LHCN-M2 (cell line): ENCODE measurements around the gene NFYC. TPM values are rescaled to one million over a fixed set of nuclear protein-coding genes. Genes with fewer than 3 reads are reported as not detected.
A peak's percentile ranks its signal among the peaks of the same experiment; 100 is the strongest.
"Not testable (repeated sequence)": the region's sequence is repeated elsewhere in the genome, so short reads cannot be mapped to it uniquely, and the experiment has no call there.

Source experiments
- DNase-seq: peaks from one replicate; pipeline ENCODE4 v3.0.0-alpha.2; 2012; ENCODE audit warnings: low read depth
- total RNA-seq: library from RNA; depleted of rRNA; stranded (reverse); fragments of >200 nt; gene quantifications from 2 replicates; pipeline ENCODE4 v1.2.3, GENCODE V29; 2014

Gene NFYC
- total RNA-seq, 1 experiment from 2014 or later: 31.3 TPM

GRCh38 chr1:40706626-40707025, 15.1 kb downstream of the NFYC start:
- DNase-seq: no peak

GRCh38 chr1:40708750-40709099, 17.2 kb downstream of the NFYC start:
- peak; percentile 84 for DNase-seq

- peak; percentile 96 for DNase-seq
Measured at GRCh38 chr1:40709100-40709801, 17.7 kb downstream of the NFYC start.

GRCh38 chr1:40709802-40710278, 18.3 kb downstream of the NFYC start:
- no peak for DNase-seq

GRCh38 chr1:40710581-40711315, 19.2 kb downstream of the NFYC start:
- DNase-seq: no peak

- peak; percentile 44 for DNase-seq
Measured at GRCh38 chr1:40711465-40712404, 20.2 kb downstream of the NFYC start.

GRCh38 chr1:40712405-40712944, 21.0 kb downstream of the NFYC start:
- no peak for DNase-seq

- no peak for DNase-seq
Measured at GRCh38 chr1:40712997-40713396, 21.5 kb downstream of the NFYC start.

- no peak for DNase-seq
Measured at GRCh38 chr1:40715491-40716059, 24.1 kb downstream of the NFYC start.

GRCh38 chr1:40717065-40717464, 25.6 kb downstream of the NFYC start:
- DNase-seq: no peak

GRCh38 chr1:40717955-40718354, 26.5 kb downstream of the NFYC start:
- DNase-seq: no peak

GRCh38 chr1:40720493-40720892, 29.0 kb downstream of the NFYC start:
- DNase-seq: no peak

- no peak for DNase-seq
Measured at GRCh38 chr1:40722622-40723021, 31.1 kb downstream of the NFYC start.

GRCh38 chr1:40723196-40723955, 31.9 kb downstream of the NFYC start:
- DNase-seq: no peak

GRCh38 chr1:40727662-40728061, 36.2 kb downstream of the NFYC start:
- DNase-seq: peak; percentile 71

- not testable (repeated sequence) for DNase-seq
Measured at GRCh38 chr1:40729316-40729862, 37.9 kb downstream of the NFYC start.

- no peak for DNase-seq
Measured at GRCh38 chr1:40732756-40733301, 41.3 kb downstream of the NFYC start.

- no peak for DNase-seq
Measured at GRCh38 chr1:40734882-40735628, 43.6 kb downstream of the NFYC start.

- peak; percentile 77 for DNase-seq
Measured at GRCh38 chr1:40736085-40736531, 44.6 kb downstream of the NFYC start.
